Skeletal muscle tissue (tissue), 5 donors: ENCODE measurements around the gene TBX18. TPM values are rescaled to one million over a fixed set of nuclear protein-coding genes. Genes with fewer than 3 reads are reported as not detected.

Experiments used
- H3K27ac ChIP-seq: one replicate; pipeline ENCODE4 v1.7.0; 2013; ENCODE audit warnings: mild to moderate bottlenecking, low read depth, low read length, inconsistent platforms
- H3K27me3 ChIP-seq, 3 donors: one replicate each; pipeline ENCODE4 v1.7.0; 2013; ENCODE audit warnings: low read length in 3 of 3; ENCODE audit not compliant: control insufficient read depth in 3 of 3, insufficient read depth in 3 of 3
- H3K36me3 ChIP-seq, 3 donors: one replicate each; pipeline ENCODE4 v1.7.0; 2013; ENCODE audit warnings: low read length in 3 of 3; ENCODE audit not compliant: control insufficient read depth in 3 of 3, insufficient read depth in 3 of 3
- H3K4me1 ChIP-seq, 3 donors: one replicate each; pipeline ENCODE4 v1.7.0; 2013; ENCODE audit warnings: low read length in 3 of 3, mild to moderate bottlenecking in 3 of 3; ENCODE audit not compliant: control insufficient read depth in 3 of 3, insufficient read depth in 3 of 3
- H3K4me3 ChIP-seq, 3 donors: one replicate each; pipeline ENCODE4 v1.7.0; 2013; ENCODE audit warnings: low read length in 3 of 3
- H3K9ac ChIP-seq, 3 donors: one replicate each; pipeline ENCODE4 v1.7.0; 2013; ENCODE audit warnings: low read length in 3 of 3, mild to moderate bottlenecking in 3 of 3, moderate library complexity in 2 of 3, low read depth in 1 of 3
- H3K9me3 ChIP-seq, 3 donors: one replicate each; pipeline ENCODE4 v1.7.0; 2013; ENCODE audit warnings: low read length in 3 of 3; ENCODE audit not compliant: control insufficient read depth in 3 of 3
- small RNA-seq: library from RNA; depleted of rRNA; stranded (forward); fragments of <200 nt; gene quantifications from one replicate; pipeline ENCODE3, GENCODE V24; 2014
- total RNA-seq: library from RNA; depleted of rRNA; stranded (reverse); fragments of >200 nt; gene quantifications from one replicate; pipeline ENCODE4 v1.2.3, GENCODE V29; 2014
- donor health status: Osteomylitis.

The TBX18 gene
- total RNA-seq, 1 donor from 2014 or later = 22.4 TPM

DNA sequence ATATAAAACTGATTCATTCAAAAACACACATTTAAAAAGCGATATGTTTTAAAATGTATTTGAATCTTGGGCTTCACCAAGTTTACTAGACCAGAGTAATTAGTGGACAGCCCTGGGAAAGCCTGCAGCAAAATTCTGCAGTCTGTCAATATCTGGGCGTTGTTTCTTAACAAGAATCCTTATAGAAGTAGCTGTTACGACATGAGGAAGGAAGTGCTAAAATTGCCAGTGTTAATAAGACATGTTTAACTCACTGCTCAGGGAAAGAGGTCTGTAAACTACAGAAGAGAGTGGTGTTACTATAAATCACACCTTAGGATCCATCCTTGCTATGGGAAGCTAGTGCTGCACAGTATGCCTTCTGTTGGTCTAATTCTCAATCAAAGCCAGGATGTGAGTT lies 120.6 kb downstream of the TBX18 start:
- no peaks in the 10 kb centered on the region for H3K27me3 ChIP-seq
- H3K4me3 ChIP-seq = no peak overlapping the region
- H3K9ac ChIP-seq = no peak overlapping the region
- H3K36me3 ChIP-seq = no peaks in the 10 kb centered on the region
- no peak overlapping the region for H3K27ac ChIP-seq
- H3K4me1 ChIP-seq = no peaks in the 10 kb centered on the region
- H3K9me3 ChIP-seq = no peaks in the 10 kb centered on the region

DNA sequence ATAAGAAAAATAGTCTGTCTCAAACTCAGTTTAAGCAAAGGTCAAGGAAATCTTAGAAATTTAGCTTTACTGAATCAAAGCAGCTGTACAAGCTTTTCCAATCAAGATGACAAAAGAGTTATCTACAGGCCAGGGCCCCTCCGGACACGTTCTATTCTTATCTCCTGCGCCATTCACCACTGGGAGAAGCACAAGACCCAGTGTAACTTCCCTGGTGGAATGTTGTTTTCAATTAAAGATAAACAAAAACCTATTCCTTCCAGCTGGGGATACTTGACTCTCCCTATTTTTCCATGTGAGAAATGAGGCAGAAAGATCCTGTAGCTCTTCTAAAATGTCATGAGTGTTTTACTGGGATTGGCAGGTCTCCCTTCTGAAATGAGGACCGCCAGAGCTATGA lies 123.3 kb downstream of the TBX18 start:
- H3K27ac ChIP-seq = no peak overlapping the region

DNA sequence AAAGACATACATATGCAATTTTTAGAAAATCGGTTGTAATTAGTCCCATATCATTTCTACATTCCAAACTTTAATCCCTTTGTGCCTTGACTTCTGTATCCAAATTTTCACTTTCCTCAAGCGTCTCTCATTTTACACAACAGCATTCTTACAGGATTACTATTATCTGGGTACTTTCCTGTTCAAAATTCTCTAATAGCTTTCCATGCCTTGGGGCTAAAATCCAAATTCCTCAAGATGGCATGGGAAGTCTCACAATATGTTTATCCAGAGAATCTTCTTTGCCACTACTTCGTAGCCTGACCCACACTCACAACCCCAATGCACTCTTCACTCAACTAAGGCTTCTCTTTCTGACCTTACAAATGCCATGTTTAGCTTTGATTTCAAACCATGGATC lies 125.0 kb downstream of the TBX18 start:
- H3K36me3 ChIP-seq = no peaks in the 10 kb centered on the region
- H3K9me3 ChIP-seq = no peaks in the 10 kb centered on the region
- H3K4me1 ChIP-seq = no peaks in the 10 kb centered on the region
- H3K4me3 ChIP-seq = no peak overlapping the region
- no peaks in the 10 kb centered on the region for H3K27me3 ChIP-seq
- H3K9ac ChIP-seq = no peak overlapping the region
- no peak overlapping the region for H3K27ac ChIP-seq

More for the DNA sequence above, 123.3 kb downstream of the TBX18 start:
- no peak overlapping the region for H3K4me3 ChIP-seq
- H3K9ac ChIP-seq = no peak overlapping the region
- no peaks in the 10 kb centered on the region for H3K27me3 ChIP-seq
- no peaks in the 10 kb centered on the region for H3K4me1 ChIP-seq
- no peaks in the 10 kb centered on the region for H3K9me3 ChIP-seq
- no peaks in the 10 kb centered on the region for H3K36me3 ChIP-seq

DNA sequence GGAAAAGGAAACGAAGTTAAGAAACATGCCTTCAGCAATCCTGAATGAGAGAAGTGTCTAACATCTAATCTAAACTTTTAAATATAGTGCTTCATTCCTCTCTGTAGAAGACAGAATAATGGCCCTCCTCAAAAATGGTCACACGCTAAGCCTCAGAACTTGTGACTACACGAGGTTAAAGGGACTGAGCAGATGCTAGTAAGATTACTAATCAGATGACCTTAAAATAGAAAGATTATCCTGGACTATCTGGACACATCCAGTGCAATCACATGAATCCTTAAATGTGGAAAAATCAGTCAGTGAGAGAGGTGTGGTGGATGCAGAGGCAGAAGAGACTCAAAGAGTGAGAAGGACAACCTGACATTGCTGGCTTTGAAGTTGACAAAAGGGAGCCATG lies 126.1 kb downstream of the TBX18 start:
- no peak overlapping the region for H3K4me3 ChIP-seq
- no peaks in the 10 kb centered on the region for H3K36me3 ChIP-seq
- no peak overlapping the region for H3K9ac ChIP-seq
- no peak overlapping the region for H3K27ac ChIP-seq
- no peaks in the 10 kb centered on the region for H3K4me1 ChIP-seq
- no peaks in the 10 kb centered on the region for H3K27me3 ChIP-seq
- no peaks in the 10 kb centered on the region for H3K9me3 ChIP-seq

Small RNAs within 50 kb of the gene (small RNA-seq; reads per million reads assigned to genes)
- gene AL590143.1 = not detected
